Peyer's patch (tissue), 4 donors: ENCODE measurements around the gene RHOJ.

Experiments used
- POLR2A ChIP-seq, 2 donors: fragments of 450-650 bp; IDR thresholded peaks; one replicate each; pipeline ENCODE4 v1.5.1; 2017; ENCODE audit warnings: antibody characterized with exemption in 2 of 2, mild to moderate bottlenecking in 2 of 2, moderate library complexity in 2 of 2
- TF ChIP-seq, protein P1 (sequence below), 6 experiments: fragments of 450-650 bp in 4 of 6; fragments of 200-600 bp in 2 of 6; sonication (generic) in 1 of 6; IDR thresholded peaks; one replicate each; pipeline ENCODE4 v1.5.1; 2017 to 2019; ENCODE audit warnings: antibody characterized with exemption in 6 of 6, mild to moderate bottlenecking in 3 of 6, moderate library complexity in 1 of 6

DNA sequence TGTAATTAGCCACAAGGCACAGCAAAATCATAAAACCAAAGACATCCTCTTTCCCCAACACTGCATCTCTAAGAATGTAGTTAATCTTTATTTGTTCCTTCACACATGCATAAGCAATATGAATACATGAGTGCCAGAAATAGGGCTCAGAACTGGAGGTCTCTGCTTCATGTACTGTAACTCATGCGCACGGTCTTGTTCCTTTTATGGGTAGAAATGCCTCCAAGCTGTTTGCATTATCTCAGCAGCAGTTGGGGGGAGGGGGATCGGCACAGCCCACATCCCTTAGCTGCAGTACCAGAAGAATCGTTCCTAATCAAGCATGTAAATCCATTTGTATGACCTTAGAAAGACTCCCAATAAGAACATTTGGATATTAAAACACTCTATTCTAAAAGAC lies 20.0 kb downstream of the RHOJ start:
- no peak for TF ChIP-seq POLR2A (IDR thresholded peaks at IDR 0.05)
- TF ChIP-seq, protein P1, sequence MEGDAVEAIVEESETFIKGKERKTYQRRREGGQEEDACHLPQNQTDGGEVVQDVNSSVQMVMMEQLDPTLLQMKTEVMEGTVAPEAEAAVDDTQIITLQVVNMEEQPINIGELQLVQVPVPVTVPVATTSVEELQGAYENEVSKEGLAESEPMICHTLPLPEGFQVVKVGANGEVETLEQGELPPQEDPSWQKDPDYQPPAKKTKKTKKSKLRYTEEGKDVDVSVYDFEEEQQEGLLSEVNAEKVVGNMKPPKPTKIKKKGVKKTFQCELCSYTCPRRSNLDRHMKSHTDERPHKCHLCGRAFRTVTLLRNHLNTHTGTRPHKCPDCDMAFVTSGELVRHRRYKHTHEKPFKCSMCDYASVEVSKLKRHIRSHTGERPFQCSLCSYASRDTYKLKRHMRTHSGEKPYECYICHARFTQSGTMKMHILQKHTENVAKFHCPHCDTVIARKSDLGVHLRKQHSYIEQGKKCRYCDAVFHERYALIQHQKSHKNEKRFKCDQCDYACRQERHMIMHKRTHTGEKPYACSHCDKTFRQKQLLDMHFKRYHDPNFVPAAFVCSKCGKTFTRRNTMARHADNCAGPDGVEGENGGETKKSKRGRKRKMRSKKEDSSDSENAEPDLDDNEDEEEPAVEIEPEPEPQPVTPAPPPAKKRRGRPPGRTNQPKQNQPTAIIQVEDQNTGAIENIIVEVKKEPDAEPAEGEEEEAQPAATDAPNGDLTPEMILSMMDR (IDR thresholded peaks at IDR 0.05): no peak
